SK-N-SH treated with all-trans-retinoic acid at 6 μM for 48 hours (cell line): ENCODE data around the gene KRT73.

ENCODE experiments used
- ATAC-seq: fragments of 200-7000 bp; cut with Tn5 transposase; 3 replicates; pipeline ENCODE4 v1.9.1; 2020; ENCODE audit warnings: mild to moderate bottlenecking, moderate library complexity
- ARNTL ChIP-seq: fragments of 450-650 bp; formaldehyde crosslinking; IDR thresholded peaks from 2 replicates; pipeline ENCODE4 v1.5.0; 2020; ENCODE audit warnings: low read depth, mild to moderate bottlenecking, moderate library complexity, borderline replicate concordance
- BACH2 ChIP-seq: fragments of 250-450 bp; sonication (Bioruptor Pico); IDR thresholded peaks from 2 replicates; pipeline ENCODE4 v1.9.0; 2021; ENCODE audit warnings: mild to moderate bottlenecking, borderline replicate concordance
- CSDC2 ChIP-seq: fragments of 250-450 bp; sonication (Bioruptor Pico); IDR thresholded peaks from 2 replicates; pipeline ENCODE4 v1.5.0; 2020; ENCODE audit warnings: mild to moderate bottlenecking, moderate library complexity
- ESRRG ChIP-seq: fragments of 250-450 bp; sonication (Bioruptor Pico); IDR thresholded peaks from 2 replicates; pipeline ENCODE4 v1.6.1; 2021; ENCODE audit warnings: mild to moderate bottlenecking
- GLIS3 ChIP-seq: fragments of 250-450 bp; sonication (Bioruptor Pico); IDR thresholded peaks from 2 replicates; pipeline ENCODE4 v1.5.0; 2020; ENCODE audit warnings: mild to moderate bottlenecking, moderate library complexity
- ISL1 ChIP-seq: fragments of 250-450 bp; sonication (Bioruptor Pico); IDR thresholded peaks from 2 replicates; pipeline ENCODE4 v2.1.2; 2022; ENCODE audit warnings: mild to moderate bottlenecking, moderate library complexity
- PPARA ChIP-seq: fragments of 250-450 bp; sonication (Bioruptor Pico); IDR thresholded peaks from 2 replicates; pipeline ENCODE4 v1.5.0; 2020; ENCODE audit warnings: mild to moderate bottlenecking, borderline replicate concordance
- RARB ChIP-seq: fragments of 250-450 bp; sonication (Bioruptor Pico); IDR thresholded peaks from 2 replicates; pipeline ENCODE4 v1.8.0; 2021; ENCODE audit warnings: mild to moderate bottlenecking, moderate library complexity
- SNAI2 ChIP-seq: fragments of 250-450 bp; sonication (Bioruptor Pico); IDR thresholded peaks from 2 replicates; pipeline ENCODE4 v1.5.0; 2020; ENCODE audit warnings: mild to moderate bottlenecking, moderate library complexity
- TCF4 ChIP-seq: fragments of 250-450 bp; sonication (Bioruptor Pico); IDR thresholded peaks from 2 replicates; pipeline ENCODE4 v1.8.0; 2021; ENCODE audit warnings: mild to moderate bottlenecking, moderate library complexity, borderline replicate concordance
- ZC3H10 ChIP-seq: fragments of 250-450 bp; sonication (Bioruptor Pico); IDR thresholded peaks from 2 replicates; pipeline ENCODE4 v1.5.1; 2021; ENCODE audit warnings: mild to moderate bottlenecking, moderate library complexity
- ZFP3 ChIP-seq: fragments of 250-450 bp; sonication (Bioruptor Pico); IDR thresholded peaks from 2 replicates; pipeline ENCODE4 v1.5.0; 2020; ENCODE audit warnings: mild to moderate bottlenecking, moderate library complexity
- ZFP30 ChIP-seq: fragments of 450-650 bp; formaldehyde crosslinking; IDR thresholded peaks from 2 replicates; pipeline ENCODE4 v1.5.0; 2022; ENCODE audit warnings: mild to moderate bottlenecking, moderate library complexity
- ZNF565 ChIP-seq: fragments of 450-650 bp; formaldehyde crosslinking; conservative IDR thresholded peaks from 2 replicates; pipeline ENCODE4 v1.5.0; 2020; ENCODE audit warnings: low read depth, mild to moderate bottlenecking, moderate library complexity
- ZNF8 ChIP-seq: fragments of 450-650 bp; formaldehyde crosslinking; IDR thresholded peaks from 2 replicates; pipeline ENCODE4 v1.5.0; 2020; ENCODE audit warnings: mild to moderate bottlenecking, moderate library complexity
- TF ChIP-seq, protein P1 (sequence below): fragments of 250-450 bp; sonication (Bioruptor Pico); IDR thresholded peaks from 2 replicates; pipeline ENCODE4 v1.8.0; 2020; ENCODE audit warnings: mild to moderate bottlenecking, moderate library complexity, borderline replicate concordance
- TF ChIP-seq, protein P2 (sequence below): fragments of 250-450 bp; sonication (Bioruptor Pico); IDR thresholded peaks from 2 replicates; pipeline ENCODE4 v1.5.1; 2020; ENCODE audit warnings: low read depth, mild to moderate bottlenecking, moderate library complexity
- TF ChIP-seq, protein P3 (sequence below): fragments of 250-450 bp; sonication (Bioruptor Pico); IDR thresholded peaks from 2 replicates; pipeline ENCODE4 v1.5.0; 2020; ENCODE audit warnings: mild to moderate bottlenecking, moderate library complexity
- TF ChIP-seq, protein P4 (sequence below): fragments of 250-450 bp; sonication (Bioruptor Pico); IDR thresholded peaks from 2 replicates; pipeline ENCODE4 v1.8.0; 2021; ENCODE audit warnings: low read depth, mild to moderate bottlenecking, moderate library complexity, borderline replicate concordance
- TF ChIP-seq, protein P5 (sequence below): fragments of 250-450 bp; sonication (Bioruptor Pico); IDR thresholded peaks from 2 replicates; pipeline ENCODE4 v1.5.1; 2021; ENCODE audit warnings: mild to moderate bottlenecking, moderate library complexity

Gene KRT73

DNA sequence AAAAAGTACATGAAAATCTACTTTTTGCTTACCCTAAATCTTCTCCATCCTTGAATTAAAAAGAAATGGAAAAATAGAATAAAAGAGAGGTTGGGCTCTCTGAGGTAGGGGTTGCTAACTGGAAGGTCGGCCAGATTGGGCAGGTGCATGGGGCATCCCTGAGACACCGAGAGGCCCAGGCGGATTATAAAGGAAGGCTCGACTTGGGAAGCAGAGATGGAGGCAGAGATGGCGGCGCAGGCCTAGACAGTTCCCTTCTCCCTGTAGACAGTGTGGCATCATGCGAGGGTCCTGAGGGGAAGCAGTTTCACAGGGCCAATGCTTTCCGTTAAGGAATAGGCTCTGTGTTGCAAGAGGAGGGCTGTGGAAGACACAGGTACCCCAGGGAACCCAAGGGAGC lies 41.0 kb downstream of the KRT73 start (continued):
- TF ChIP-seq, protein P1, sequence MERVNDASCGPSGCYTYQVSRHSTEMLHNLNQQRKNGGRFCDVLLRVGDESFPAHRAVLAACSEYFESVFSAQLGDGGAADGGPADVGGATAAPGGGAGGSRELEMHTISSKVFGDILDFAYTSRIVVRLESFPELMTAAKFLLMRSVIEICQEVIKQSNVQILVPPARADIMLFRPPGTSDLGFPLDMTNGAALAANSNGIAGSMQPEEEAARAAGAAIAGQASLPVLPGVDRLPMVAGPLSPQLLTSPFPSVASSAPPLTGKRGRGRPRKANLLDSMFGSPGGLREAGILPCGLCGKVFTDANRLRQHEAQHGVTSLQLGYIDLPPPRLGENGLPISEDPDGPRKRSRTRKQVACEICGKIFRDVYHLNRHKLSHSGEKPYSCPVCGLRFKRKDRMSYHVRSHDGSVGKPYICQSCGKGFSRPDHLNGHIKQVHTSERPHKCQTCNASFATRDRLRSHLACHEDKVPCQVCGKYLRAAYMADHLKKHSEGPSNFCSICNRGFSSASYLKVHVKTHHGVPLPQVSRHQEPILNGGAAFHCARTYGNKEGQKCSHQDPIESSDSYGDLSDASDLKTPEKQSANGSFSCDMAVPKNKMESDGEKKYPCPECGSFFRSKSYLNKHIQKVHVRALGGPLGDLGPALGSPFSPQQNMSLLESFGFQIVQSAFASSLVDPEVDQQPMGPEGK = no peak
- TF ChIP-seq GLIS3 = no peak
- TF ChIP-seq, all 23 proteins: peak for 0

DNA sequence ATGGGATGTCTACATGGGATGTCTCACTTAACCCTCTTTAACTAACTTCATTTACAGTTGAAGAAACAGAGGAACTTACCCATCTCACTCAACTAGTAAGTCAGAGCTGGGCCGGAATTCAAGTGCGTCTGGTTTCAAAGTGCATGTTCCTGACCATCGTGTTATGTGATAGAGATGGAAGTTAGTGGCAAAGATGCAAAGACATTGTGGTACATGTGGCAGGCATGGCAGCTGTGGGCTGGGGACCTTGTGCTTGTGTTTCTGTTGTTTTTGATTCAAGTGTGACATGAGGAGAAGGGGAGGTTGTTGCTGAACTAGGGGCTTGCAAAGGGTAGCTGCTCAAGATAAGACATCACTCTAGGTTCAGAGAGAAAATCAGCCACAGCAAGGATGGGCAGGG lies 42.4 kb downstream of the KRT73 start:
- TF ChIP-seq, protein P1 = no peak
- TF ChIP-seq CSDC2 (CRISPR knock-in tag) = no peak
- TF ChIP-seq, protein P2, sequence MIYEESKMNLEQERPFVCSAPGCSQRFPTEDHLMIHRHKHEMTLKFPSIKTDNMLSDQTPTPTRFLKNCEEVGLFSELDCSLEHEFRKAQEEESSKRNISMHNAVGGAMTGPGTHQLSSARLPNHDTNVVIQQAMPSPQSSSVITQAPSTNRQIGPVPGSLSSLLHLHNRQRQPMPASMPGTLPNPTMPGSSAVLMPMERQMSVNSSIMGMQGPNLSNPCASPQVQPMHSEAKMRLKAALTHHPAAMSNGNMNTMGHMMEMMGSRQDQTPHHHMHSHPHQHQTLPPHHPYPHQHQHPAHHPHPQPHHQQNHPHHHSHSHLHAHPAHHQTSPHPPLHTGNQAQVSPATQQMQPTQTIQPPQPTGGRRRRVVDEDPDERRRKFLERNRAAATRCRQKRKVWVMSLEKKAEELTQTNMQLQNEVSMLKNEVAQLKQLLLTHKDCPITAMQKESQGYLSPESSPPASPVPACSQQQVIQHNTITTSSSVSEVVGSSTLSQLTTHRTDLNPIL (CRISPR knock-in tag) = no peak
- TF ChIP-seq ISL1 = no peak
- no peak for TF ChIP-seq ZC3H10 (CRISPR knock-in tag)
- TF ChIP-seq ZFP30 (CRISPR knock-in tag) = no peak
- no peak for TF ChIP-seq ARNTL (CRISPR knock-in tag)
- no peak for TF ChIP-seq PPARA
- TF ChIP-seq ZNF565 (CRISPR knock-in tag) = no peak
- no peak for TF ChIP-seq ZFP3
- no peak for TF ChIP-seq GLIS3
- TF ChIP-seq, protein P3, sequence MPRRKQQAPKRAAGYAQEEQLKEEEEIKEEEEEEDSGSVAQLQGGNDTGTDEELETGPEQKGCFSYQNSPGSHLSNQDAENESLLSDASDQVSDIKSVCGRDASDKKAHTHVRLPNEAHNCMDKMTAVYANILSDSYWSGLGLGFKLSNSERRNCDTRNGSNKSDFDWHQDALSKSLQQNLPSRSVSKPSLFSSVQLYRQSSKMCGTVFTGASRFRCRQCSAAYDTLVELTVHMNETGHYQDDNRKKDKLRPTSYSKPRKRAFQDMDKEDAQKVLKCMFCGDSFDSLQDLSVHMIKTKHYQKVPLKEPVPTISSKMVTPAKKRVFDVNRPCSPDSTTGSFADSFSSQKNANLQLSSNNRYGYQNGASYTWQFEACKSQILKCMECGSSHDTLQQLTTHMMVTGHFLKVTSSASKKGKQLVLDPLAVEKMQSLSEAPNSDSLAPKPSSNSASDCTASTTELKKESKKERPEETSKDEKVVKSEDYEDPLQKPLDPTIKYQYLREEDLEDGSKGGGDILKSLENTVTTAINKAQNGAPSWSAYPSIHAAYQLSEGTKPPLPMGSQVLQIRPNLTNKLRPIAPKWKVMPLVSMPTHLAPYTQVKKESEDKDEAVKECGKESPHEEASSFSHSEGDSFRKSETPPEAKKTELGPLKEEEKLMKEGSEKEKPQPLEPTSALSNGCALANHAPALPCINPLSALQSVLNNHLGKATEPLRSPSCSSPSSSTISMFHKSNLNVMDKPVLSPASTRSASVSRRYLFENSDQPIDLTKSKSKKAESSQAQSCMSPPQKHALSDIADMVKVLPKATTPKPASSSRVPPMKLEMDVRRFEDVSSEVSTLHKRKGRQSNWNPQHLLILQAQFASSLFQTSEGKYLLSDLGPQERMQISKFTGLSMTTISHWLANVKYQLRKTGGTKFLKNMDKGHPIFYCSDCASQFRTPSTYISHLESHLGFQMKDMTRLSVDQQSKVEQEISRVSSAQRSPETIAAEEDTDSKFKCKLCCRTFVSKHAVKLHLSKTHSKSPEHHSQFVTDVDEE (CRISPR knock-in tag) = no peak
- no peak for TF ChIP-seq SNAI2 (CRISPR knock-in tag)
- TF ChIP-seq, protein P4, sequence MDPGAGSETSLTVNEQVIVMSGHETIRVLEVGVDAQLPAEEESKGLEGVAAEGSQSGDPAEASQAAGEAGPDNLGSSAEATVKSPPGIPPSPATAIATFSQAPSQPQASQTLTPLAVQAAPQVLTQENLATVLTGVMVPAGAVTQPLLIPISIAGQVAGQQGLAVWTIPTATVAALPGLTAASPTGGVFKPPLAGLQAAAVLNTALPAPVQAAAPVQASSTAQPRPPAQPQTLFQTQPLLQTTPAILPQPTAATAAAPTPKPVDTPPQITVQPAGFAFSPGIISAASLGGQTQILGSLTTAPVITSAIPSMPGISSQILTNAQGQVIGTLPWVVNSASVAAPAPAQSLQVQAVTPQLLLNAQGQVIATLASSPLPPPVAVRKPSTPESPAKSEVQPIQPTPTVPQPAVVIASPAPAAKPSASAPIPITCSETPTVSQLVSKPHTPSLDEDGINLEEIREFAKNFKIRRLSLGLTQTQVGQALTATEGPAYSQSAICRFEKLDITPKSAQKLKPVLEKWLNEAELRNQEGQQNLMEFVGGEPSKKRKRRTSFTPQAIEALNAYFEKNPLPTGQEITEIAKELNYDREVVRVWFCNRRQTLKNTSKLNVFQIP = no peak
- no peak for TF ChIP-seq BACH2 (CRISPR knock-in tag)
- ATAC-seq = no peak

DNA sequence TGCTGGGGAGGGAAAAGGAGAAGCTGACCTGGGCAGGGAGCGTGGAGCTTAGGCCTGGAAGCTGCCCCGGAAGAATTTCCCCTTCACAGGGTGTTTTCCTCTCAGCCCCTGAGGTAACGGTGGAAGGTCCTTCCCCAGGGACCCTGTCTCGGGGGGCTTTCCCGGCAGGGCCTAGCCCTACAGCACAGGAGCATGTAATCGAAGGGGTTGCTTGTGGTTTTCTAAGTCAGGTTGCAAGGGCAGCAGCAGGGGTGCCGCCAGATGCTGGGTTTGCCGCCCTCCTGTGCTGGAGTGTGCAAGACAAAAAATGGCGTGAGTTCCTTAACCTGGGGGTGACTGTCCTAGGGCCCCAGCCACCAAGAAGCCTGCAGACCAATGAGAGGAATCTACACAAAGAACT lies 43.1 kb downstream of the KRT73 start:
- TF ChIP-seq, protein P3 (CRISPR knock-in tag) = no peak
- TF ChIP-seq GLIS3 (no peak), TCF4 (no peak), SNAI2 (CRISPR knock-in tag) (no peak), ZFP30 (CRISPR knock-in tag) (no peak), ARNTL (CRISPR knock-in tag) (no peak), ESRRG (no peak), PPARA (no peak), ISL1 (no peak), ZFP3 (no peak), ZNF565 (CRISPR knock-in tag) (no peak), ZC3H10 (CRISPR knock-in tag) (no peak), RARB (no peak), ZNF8 (no peak), BACH2 (CRISPR knock-in tag) (no peak)
- TF ChIP-seq, protein P2 (CRISPR knock-in tag) = no peak
- TF ChIP-seq, protein P5, sequence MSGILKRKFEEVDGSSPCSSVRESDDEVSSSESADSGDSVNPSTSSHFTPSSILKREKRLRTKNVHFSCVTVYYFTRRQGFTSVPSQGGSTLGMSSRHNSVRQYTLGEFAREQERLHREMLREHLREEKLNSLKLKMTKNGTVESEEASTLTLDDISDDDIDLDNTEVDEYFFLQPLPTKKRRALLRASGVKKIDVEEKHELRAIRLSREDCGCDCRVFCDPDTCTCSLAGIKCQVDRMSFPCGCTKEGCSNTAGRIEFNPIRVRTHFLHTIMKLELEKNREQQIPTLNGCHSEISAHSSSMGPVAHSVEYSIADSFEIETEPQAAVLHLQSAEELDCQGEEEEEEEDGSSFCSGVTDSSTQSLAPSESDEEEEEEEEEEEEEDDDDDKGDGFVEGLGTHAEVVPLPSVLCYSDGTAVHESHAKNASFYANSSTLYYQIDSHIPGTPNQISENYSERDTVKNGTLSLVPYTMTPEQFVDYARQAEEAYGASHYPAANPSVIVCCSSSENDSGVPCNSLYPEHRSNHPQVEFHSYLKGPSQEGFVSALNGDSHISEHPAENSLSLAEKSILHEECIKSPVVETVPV (CRISPR knock-in tag) = no peak
- no peak for ATAC-seq
